Medulla oblongata (tissue), 1 donor: ENCODE data around the gene ENDOV.

Experiments
- DNase-seq: peaks from one replicate; pipeline ENCODE4 v3.0.0-alpha.2; 2015; ENCODE audit errors: extremely low spot score

The ENDOV gene

DNA sequence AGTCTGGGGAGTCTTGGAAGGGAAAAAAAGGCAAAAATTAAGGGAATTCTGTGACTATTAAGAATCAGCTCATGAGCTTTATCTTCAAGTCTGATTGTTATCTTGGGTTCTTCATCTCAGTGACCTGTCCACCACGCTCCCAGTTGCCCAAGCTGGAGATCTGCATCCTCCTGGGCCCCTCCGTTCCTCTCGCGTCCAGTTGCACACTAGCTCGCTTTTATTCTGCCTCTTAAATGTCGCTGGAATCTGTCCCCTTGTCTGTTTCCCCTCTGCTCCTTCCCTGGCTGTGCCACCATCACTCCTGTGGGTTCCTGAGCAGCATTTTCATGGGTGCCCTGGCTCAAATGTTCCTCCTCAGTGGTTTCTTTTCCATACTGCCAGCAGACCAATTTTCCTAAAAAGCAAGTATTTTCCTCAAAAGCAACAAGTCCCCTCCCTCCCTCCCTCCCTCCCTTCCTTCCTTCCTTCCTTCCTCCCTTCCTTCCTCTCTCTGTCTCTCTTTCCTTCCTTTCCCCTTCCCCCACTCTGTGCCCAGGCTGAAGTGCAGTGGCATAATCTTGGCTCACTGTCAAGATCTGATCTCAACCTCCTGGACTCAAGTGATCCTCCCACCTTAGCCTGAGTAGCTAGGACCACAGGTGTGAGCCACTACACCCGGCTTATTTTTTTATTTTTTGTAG, 1.4 kb downstream of the ENDOV start:
- no peak for DNase-seq

DNA sequence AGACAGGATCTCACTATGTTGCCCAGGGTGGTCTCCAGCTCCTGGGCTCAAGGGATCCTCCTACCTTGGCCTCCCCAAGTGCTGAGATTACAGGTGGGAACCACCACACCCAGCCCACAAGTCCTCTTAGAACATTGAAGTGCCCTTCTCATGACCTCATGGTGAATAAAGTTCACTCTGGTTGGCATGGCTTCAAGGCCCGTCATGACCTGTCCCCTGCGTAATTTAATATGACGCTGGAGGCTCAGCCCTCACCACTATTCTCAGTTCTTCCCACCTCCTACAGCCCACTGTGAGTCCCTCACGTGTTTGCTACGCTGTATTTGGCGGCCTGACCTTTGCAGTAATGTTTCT, 1.9 kb downstream of the ENDOV start:
- DNase-seq: no peak

DNA sequence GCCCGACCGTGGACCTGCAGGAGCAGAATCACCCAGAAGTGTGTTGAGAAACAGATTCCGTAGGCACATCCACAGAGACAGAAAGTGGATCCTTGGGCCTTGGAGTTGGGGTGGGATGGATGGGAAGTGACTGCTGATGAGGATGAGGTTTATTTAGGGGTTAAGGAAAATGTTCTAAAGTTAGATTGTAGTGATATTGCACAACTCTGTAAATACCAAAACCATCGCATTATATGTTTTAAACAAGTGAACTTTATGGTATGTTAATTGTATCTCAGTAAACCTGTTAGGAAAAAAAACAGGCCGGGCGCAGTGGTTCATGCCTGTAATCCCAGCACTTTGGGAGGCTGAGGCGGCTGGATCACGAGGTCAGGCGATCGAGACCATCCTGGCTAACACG, 3.6 kb downstream of the ENDOV start:
- DNase-seq: no peak

DNA sequence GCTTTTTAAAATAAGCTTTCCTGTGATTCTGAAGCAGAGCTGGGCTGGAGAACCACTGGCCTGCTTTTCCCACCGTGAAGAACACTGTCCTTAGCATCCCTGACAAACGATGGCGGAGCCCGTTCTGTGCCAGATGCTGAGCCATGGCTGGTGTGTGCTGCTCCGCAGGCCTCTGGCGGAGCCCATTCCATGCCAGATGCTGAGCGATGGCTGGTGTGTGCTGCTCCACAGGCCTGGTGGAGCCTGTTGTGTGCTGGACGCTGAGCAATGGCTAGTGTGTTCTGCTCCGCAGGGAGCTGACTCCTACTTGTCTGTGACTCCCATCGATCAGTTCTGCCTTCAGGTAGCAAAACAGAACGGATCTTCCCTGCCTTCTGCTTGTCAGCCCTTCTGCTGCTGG, 4.3 kb downstream of the ENDOV start:
- DNase-seq: no peak

DNA sequence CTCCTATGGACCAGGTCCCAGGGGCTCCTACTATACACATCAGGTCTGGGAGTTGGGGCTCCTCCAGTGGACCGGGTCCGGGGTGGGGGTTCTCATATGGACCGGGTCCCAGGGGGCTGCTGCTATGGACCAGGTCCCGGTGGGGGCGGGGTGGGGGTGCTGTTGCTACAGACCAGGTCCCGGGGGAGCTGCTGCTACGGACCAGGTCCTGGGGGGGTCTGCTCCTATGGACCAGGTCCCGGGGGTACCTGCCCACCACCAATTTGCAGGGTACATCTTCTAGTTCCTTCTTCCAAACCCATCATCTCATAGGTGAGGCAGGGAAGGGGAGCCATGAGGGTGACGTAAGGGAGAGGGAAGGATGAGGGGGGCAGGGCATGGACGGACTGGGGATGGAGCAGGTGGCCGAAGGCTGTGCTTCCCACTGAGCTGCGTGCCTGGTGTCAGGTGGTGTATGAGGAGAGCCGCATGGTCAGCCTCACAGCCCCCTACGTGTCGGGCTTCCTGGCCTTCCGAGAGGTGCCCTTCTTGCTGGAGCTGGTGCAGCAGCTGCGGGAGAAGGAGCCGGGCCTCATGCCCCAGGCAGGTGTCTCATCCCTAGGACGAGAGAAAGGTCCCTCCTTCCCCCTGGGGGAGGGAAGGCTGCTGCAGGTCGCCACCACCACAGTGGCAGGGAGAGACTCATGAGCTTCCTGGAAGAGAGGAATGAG, 6.6 kb downstream of the ENDOV start:
- DNase-seq: no peak

DNA sequence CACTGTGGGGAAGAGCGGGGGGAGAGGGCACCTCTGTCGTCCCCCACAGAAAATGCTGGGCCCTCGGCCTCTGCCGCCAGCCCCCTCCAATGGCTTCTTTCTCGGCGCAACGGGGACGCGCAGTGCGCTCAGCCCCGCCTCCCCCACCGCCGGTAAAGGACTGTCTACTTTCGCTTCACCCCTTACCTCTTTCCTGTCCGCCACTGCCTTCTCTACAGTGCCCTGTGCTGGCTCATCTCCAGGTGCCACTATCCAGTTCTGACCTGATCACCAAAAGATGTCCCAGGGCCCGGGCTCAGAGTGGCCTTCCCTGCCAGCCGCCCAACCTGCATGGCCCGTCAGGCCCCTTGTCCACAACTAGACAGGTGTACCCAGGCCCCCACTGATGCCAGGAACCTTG, 7.3 kb downstream of the ENDOV start:
- no peak for DNase-seq

DNA sequence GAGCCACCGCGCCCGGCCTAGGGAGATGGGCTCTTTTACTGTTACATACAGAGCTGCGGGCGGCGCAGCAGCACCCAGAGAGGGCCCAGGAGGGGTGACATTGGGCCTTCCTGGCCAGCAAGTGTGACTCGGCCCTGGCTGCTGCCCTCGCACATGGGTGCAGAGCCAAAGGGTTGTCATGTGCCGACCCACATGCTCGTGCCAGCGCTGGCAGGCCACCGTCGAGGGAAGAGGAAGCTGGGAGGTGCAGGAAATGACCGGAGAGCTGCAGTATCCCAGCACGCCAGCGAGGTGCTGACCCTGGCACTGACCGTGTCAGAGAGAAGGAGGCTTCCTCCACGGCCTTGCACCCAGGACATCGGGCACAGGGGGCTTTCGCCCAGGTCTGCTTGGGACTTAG, 8.0 kb downstream of the ENDOV start:
- DNase-seq: no peak

DNA sequence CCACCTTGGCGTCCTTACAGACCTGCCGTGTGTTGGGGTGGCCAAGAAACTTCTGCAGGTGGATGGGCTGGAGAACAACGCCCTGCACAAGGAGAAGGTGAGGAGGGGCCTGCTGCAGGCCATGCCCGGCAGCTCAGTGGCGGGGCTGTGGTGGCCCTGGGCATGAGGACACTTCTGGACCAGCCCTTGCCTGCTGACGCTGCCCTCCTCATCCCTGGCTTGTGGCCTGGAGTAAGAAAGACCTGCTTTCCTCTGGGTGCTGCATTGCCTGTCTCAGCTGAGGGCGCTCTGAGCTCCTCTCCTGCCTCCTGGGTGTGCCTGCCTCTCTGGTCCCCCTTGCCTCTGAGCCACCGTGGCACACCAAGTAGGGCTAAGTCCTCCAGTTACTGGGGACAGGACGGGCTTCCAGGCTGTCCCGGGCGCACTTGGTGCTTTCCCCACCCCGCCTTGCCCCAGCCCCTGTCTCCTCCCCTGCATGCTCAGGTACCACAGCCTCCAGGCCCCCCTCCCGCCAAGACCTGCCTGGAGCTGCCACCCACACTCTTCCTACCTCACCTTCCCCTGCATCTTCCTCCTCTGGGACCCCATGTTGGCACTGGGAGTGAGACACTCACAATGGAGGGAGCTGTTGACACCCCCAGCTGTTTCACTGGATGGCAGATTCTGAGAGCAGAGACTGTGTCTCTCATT, 8.7 kb downstream of the ENDOV start:
- no peak for DNase-seq

DNA sequence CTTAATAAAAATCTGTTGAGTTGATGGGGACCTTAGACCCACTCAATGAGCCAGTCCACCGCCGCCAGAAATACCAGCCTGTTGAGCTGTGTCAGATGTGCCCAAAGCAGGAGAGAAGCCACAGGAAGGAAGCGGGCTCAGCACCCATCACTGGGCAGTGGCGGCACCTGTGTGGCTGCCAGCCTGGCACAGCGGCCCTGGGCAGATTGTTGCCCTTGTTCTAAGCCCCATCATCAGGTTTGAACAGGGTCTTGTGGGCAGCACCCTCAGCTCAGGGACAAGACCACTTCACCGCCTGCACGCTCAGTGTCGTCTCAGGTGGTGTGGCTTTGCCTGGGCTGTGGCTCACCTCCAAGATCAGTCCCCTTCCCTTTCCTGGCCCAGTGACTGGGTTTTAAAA, 9.3 kb downstream of the ENDOV start:
- DNase-seq: no peak

DNA sequence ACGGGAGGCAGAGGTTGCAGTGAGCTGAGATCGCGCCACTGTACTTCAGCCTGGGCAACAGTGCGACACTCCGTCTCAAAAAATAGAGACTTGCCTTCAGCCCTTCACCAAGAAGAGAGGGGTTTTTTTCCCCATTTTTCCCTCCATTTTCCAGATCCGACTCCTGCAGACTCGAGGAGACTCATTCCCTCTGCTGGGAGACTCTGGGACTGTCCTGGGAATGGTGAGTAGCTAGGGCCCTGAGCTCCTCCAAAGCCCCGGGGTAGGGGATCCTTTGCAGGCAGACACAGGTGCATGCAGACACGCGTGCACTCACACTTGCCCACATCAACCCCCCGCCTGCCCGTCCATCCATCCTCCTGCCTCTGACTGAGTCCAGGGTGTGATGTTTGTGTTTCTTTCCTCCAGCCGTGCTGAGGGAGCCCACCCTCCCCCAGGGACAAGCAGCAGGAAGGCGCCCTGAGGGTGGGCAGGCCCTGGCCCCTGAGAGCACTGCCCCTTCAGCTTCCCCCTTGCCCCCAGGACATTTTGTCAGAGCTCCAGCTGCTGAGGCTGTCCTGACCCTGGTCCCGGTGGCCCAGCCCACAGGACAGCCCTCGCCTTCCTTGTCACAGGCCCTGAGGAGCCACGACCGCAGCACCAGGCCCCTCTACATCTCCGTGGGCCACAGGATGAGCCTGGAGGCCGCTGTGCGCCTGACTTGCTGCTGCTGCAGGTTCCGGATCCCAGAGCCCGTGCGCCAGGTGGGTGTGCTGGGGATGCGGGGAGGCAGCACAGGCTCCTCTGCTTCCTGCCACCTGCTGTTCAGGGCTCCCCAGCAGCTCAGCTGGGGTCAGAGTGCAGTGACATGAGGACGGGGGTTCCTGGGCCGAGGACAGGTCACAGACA, 10.2 kb downstream of the ENDOV start:
- DNase-seq: no peak

DNA sequence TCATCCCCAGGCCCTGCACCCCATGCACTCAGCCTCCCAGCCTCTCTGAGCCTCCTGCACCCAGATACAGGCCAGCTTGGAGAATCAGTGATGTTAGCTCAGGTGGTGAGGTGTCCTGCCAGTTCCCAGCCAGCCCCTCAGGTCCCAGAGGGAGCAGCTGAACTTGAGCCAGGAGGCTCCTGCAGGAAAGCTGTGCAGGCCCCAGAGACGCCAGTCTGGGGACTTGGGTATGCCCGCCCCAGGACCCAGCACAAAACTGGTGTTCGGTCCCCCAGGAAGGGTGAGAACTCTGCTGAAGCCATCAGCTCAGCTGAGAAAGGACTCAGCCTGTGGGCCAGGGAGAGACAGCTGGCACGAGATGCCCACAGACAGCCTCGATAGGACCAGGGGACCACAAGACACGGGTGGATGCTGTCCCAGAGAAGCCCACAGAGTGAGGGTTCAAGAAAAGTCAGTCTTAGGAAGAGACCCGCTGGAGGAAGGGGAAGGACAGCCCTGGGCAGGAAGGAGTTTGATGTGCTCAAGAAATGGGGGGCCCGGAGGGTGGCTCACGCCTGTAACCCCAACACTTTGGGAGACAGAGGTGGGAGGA, 11.0 kb downstream of the ENDOV start:
- DNase-seq: no peak

DNA sequence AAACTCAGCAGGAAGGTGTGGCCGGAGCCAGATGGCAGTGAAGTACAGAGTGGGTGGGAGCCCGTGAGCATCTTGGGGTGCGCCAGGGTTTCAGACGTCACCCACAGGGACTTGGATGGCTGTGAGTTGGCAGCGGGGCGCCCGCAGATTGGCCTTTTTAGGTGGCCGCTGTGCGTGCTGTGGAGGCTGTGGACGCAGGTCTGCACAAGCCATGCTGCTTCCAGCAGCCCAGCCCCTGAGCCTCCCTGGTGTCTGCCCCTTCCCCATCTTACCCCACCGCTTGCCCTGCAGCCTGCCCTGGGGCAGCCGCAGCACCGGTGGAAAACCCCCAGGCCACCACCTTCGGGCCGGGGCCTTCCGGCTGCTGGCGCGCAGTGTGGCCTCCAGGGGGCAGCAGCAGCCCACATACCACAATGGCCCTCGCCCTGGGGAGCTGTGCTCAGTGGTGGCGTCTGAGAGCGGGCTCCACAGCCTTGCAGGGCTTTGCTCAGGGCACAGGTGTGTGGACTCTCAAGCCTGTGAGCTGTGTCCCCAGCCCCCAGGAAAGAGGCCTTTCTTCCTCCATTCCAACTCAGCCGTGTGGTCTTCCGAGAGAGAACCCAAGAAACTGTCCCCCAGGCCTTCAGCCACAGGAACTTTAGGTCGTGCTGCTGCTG, 11.8 kb downstream of the ENDOV start:
- peak; percentile 64 for DNase-seq

DNA sequence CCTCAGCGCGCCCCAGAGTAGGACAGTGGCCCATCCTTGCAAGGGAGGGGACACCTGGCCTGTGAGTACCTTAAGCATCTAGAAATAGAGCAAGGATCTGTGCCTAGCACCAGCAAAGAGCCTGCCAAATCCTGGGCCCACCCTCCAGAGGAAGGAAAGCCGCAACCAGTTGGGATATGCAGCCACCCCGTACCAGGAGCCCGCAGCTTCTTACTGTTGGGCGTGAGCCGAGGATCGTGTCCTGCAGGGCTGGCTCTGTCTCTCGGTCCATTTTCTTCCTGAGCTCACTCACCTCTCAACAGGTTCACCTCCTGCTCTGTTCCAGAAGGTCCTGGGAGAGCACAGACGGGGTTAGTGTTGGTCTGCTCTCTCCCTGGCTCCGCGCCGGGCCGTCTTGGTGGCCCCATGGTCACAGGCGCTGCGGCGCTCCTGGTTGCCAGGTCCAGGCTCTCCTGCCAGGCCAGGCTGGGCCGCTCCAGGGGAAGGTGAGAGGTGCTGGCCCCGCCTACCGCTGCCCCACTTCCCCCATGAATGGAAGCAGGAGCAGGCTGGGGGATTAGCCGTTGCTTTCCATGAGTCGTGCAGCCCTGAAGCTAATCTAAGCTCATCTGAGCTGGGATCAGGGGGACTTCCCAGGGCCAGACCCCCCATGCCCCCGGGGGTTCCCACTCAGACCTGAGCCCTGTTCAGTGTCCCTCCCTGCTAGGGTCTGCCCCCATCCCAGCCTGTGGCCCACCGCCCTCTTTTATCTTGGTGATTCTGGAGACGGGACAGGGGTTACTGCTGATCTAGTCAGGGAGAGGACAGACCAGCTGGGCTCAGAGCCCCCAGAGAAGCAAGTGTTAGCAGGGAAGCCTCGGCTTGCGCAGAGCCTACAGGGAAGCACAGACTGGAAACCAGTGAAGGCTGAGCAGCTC, 12.7 kb downstream of the ENDOV start:
- DNase-seq: no peak

DNA sequence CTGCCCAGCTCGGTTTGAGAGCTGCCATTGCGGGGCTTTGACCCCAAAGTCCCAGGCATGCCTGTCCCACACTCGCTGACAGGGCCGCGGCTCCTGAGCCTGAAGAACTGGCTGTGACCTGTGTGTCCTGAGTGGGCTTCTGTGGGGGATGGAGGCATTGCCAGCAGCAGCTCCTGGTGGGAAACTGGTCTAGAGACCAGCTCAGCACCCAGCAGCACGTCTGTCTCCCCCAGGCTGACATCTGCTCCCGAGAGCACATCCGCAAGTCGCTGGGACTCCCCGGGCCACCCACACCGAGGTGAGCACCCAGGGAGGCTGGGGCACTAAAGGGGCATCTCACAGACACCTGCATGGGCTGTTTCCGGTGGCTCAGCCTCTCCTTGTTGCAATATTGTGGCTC, 13.4 kb downstream of the ENDOV start:
- no peak for DNase-seq

DNA sequence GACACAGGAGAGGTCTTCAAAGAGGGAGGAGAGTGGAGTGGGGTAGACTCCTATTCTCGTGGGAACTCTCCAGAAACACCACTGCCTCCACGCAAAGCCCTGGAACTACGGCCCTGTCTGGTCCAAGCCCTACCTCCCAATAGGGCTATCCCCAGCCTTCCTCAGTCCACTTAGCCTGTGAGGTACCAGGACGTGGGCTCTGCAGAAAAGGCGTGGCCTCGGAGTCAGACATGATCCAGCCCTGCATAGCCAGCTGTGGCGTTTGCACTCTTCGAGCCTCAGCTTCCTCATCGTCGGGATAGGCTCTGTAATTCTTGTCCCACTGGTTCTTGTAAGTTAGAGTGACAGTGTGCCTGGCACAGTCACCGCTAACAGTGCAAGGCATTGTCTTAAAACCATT, 13.8 kb downstream of the ENDOV start:
- no peak for DNase-seq

DNA sequence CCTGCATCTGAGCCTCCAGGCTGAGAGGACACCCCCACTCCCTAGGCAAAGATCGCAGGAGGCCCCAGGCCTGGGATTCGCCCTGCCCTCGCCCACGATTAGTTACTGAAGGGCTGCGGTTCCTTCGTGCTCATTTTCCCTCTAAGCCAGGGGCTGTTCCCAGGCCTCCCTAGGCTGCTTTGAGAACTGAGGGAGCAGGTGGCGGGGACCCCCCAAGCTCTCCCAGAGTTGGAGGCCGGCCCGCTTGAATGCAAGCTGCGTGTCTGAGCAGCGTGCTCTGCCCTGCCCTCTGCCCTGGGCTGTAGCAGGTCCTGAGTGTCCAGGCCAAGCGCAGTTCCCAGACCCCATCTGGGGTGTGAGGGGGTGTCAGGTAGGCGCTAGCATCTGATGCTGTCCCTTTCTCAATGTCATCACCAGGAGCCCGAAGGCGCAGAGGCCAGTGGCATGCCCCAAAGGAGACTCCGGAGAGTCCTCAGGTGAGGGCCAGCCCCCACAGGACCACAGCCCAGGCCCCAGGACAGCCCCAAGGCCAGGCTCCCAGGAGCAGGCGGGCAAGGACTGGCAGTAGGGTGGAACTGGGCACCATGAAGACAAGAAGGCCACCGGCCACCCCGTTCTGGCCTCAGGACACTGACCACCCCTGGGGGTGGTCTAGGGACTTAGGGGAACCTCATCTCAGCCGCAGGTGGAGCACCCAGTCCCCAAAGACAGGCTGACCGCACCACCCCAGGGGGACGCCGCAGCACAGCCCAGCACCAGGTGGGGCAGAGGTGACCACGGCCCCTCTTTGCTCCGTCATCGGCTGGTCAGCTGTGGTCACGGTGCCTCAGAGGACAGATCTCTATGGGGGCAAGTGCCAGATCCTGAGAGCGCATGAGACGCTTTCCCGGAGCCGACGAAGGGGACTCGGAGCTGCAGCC, 14.6 kb downstream of the ENDOV start:
- no peak for DNase-seq

DNA sequence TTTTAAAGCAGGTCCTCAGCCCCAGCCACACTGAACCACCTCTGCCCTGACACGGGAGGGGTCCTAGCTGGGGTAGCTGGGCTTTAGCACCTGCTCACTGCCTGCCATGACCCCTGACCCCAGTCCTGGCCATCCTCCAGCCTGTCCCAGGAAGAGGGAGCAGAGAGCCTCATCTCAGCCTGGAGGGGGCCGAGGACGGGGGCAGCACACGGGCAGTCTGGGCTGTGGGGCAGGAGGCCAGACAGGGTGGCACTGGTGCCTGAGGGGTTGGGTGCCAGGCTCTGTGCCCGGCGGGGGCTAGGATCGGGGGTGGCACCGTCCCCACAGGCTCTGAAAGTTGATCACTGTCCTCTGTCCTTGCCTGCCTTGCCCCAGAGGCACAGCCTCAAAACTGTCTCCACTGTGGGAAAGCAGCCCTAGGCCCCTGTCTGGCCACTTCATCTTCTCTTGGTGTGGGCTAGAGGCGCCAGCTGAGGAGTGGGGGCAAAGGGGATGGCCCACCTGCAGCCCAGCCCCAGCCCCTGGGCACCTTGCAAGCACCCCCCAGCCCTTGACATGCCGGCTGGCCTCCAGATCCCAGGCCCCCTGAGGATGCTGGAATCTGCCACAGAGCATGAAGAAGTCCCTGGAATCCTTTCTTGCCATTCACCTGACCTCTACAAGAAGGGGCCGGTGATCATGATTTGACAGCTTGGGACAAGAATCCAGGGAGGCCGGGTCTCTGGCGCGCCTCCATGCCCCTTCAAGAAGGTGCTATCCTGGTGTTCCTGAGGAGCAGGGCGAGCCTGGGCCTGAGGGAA, 15.7 kb downstream of the ENDOV start:
- no peak for DNase-seq
